HG02852 (cell line): Measurements from ENCODE around the gene COL4A2.
A peak's percentile ranks its signal among the peaks of the same experiment; 100 is the strongest.

Experiments used
- ATAC-seq: cut with Tn5 transposase; IDR thresholded peaks from one replicate; pipeline ENCODE4 v1.9.1; 2021; ENCODE audit warnings: mild to moderate bottlenecking, moderate library complexity; ENCODE audit not compliant: unreplicated experiment

COL4A2 gene

GRCh38 chr13:110466266-110466915 lies 159.3 kb downstream of the COL4A2 start:
- ATAC-seq, result no peak

GRCh38 chr13:110467516-110468110 lies 160.5 kb downstream of the COL4A2 start:
- ATAC-seq, result no peak

DNA sequence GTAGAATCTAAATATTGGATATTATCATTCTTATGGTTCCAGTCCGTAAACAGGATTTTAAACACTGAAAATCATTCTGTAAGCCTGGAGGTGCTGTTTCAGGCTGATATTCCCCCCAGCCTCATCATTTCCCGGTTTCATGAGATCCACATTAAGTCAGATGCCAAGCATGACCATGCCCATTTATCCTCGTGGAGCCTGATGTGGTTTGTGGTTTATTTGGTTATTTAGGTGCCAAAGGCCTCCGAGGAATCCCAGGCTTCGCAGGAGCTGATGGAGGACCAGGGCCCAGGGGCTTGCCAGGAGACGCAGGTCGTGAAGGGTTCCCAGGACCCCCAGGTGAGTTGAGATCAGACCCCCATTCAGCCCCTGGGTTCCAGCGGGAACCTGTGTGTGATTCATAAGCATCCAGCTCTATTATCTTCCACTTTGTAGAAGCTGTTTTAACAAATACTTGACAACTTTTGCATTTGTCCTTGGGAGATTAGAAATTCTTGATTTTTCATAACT lies 162.0 kb downstream of the COL4A2 start:
- ATAC-seq, result no peak

DNA sequence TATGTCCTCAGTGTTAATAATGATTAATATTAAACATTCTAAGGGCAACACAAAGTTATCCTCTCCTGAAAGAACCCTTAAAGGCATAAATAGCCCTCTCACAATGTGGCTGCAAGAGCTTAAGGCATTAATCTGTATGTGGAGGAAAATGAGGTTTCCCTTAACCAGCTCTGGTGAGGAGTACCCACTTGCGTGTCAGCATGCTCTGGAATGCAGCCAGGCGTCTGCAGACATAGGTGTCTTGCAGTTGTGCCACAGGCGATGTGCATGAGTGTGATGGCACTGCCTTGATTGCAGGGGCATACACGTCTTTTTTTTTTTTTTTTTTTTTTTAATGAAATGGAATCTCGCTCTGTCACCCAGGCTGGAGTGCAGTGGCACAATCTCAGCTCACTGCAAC lies 162.5 kb downstream of the COL4A2 start:
- no peak for ATAC-seq

- no peak for ATAC-seq
Measured at GRCh38 chr13:110470272-110471009, 163.4 kb downstream of the COL4A2 start.

DNA sequence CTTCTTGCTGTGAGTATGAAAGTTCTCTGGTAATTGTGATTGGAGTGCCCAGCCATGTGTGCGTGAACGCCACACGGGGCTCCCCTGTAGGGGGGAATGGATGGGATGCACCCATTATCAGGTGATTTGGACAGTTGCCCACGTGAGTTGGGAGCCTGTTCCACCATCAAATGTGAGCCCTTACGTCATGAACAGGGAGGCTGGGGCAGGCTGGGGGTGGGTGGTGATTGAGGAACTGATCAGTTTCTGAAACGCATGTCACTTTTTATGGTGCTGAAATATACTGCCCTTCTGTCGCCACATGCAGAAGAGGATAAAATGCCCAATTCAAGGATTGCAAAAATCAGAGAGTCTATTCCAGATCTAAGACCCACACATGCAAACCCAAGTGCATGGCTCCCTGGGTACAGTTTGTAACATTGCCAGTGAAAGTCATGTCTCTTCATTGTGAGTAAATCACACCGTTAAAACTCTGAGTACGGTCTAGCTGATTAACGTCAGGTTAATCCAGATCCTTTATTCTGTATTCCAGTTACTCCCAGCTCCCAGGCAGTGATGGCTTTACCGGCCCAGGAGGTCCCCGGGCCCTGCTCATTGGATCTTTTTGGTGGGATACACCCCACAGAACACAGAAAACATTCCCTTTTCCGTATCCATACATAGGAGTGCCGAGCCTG lies 164.2 kb downstream of the COL4A2 start:
- peak; percentile 44 for ATAC-seq

DNA sequence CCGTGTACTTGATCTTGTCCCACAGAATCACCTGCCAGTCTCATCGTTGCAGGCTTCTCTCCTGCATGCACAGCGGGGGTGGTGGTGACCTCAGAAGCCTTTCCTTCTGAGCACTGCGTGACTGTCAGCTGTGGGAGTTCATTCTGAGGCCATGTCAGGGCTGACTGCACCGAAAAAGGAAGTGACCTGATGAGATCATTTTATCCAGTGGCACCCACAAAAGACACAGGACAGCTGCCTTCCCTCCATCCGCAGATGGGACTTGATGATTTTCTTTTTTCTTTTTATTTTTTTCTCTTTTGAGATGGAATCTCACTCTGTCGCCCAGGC lies 164.7 kb downstream of the COL4A2 start:
- ATAC-seq, result peak; percentile 97

DNA sequence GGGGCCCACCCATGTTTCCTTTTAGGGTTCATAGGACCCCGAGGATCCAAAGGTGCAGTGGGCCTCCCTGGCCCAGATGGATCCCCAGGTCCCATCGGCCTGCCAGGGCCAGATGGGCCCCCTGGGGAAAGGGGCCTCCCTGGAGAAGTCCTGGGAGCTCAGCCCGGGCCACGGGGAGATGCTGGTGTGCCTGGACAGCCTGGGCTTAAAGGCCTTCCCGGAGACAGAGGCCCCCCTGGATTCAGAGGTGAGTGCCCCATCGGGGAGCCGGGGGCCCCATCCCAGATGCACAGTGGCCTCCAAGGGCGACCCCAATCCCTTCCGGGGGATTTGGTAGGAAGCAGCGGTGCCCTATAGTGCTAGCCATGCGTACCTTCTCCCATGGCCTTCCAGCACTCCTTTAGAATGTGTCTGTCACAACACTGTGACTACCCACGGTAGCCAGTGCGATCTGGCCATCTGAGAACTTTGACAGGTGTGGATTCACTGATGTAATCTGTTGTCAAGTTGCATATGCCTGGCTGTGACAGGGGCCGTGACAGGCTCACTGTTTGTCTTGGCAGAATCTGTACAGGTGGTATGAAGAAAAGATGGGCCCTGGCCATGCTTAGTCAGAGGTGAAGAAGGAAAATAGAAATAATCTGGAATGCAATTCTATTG lies 165.9 kb downstream of the COL4A2 start:
- no peak for ATAC-seq

DNA sequence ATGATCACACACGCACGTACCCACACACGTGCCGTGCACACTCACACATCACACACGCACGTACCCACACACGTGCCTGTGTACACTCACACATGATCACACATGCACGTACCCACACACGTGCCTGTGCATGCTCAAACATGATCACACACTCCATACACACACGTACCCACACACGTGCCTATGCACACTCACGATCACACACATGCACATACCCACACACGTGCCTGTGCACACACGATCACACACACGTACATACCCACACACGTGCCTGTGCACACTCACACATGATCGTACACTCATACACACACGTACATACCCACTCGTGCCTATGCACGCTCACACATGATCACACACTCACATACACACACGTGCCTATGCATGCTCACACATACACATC lies 167.6 kb downstream of the COL4A2 start:
- no peak for ATAC-seq

- no peak for ATAC-seq
Measured at GRCh38 chr13:110475117-110475516, 168.0 kb downstream of the COL4A2 start.

GRCh38 chr13:110475550-110476219 lies 168.6 kb downstream of the COL4A2 start:
- no peak for ATAC-seq

DNA sequence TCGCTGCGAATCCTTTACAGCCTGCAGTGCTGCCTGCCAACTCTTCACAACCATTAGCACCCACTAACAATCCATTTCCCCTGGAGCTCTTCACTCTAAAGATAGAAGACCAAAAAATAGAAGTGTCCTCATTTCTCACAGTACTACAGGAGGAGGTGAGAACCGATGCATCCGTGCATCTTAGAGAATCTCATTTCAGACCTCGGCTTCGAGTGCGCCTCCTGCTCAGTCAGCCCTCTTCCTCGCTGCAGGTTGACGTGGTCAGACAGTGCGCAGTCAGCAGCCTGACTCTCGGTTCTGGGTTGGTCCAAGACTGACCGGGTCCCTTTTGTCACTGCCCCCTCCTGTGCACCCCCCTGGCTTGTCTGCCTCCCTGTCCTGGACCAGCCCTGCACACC lies 169.1 kb downstream of the COL4A2 start:
- no peak for ATAC-seq

GRCh38 chr13:110477706-110478245 lies 170.7 kb downstream of the COL4A2 start:
- no peak for ATAC-seq

DNA sequence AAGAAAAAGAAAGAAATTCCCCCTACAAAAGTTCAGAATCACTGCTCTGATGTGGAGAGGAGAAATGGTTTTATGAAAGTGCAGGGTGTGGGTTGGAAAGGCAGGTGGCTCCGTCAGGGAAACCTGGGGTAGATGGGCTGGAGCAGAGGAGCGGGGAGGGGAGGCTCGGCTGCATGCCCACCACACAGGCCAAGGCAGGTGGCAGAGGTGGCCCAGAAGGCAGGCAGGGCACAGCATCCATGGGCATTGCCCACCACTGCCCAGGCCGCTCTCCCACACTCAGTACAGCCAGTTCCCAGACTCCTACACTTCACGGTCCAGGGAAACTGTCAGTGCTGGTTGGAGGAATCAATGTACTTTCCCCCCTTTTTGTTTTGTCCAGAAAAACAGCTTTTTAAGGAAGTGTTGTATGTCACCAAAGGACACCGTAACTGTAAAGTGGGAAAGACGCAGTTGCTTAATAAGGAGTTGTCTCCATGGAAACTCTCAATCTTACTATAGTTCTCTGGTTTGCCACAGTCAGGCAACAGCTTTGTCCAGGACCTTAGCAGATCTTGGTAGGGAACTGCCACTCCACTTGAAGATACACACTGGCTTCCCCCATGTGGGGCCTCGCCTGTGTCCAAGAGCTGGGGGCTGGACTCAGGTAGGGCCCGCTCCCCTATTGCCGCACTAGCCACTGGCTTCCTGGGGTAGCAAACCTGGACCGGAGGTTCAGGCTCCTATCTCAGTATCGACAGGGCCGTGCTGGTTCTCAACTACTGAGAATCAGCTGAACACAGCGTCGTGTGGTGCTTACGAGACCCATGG lies 171.5 kb downstream of the COL4A2 start:
- no peak for ATAC-seq

GRCh38 chr13:110479215-110479545 lies 172.1 kb downstream of the COL4A2 start:
- no peak for ATAC-seq

DNA sequence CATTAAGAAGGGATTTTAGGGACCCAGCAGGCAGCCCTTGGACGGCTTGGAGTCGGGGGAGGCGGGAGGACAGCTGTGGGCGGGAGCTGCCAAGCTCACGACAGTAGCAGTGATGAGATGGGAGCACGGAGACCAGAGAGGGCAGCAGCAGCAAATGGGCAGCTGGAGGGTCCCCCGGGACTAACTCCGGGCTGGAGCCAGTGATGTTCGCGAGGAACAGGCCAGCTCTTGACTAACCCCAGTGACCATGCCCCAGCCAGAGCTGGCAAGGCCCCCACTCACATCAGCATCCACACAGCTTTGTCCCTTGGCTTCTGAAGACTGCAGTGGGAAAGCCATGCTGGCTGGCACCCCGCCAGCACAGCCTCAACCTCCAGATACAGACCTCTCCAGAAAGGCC lies 172.6 kb downstream of the COL4A2 start:
- ATAC-seq, result no peak

GRCh38 chr13:110480161-110480560 lies 173.1 kb downstream of the COL4A2 start:
- no peak for ATAC-seq

DNA sequence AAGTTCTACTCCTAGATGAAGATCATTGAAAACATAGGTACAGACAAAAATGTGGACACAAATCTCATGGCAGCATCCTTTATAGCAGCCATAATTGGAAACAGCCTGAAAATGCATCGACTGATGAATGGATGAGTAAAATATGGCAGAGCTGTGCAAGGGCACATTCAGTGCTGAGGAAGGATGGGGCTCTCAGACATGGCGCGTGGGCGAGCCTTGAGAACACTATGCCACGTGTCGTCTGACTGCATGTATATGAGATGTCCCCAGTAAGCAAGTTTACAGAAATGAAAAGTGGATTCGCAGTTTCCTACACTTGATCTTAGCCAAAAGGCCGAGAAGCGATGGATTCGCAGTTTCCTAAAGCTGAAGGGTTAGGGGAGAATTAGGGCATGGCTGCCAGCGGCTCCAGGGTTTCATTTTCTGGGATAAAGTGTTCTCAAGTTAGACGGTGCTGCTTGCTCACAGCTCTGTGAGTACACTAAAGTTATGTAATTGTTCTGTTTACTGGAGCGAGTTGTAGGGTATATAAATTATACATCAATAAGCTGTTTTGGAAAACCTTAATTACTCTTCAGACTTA lies 176.4 kb downstream of the COL4A2 start:
- no peak for ATAC-seq
